ENCODE data around the gene IQGAP2.
"Not testable (repeated sequence)": the region's sequence is repeated elsewhere in the genome, so short reads cannot be mapped to it uniquely, and the experiment has no call there.

DNA sequence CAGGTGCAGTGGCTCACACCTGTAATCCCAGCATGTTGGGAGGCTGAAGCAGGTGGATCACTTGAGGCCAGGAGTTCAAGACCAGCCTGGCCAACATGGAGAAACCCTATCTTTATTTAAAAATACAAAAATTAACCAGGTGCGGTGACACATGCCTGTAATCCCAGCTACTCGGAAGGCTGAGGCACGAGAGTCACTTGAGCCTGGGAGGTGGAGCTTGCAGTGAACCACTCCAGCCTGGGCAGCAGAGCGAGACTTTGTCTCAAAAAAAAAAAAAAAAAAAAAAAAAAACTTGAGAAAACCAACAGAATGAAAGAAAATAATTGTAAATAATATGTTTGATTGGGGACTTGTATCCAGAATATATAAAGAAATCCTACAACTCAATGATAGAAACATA lies 277.7 kb downstream of the IQGAP2 start:
- TF ChIP-seq, protein P1, sequence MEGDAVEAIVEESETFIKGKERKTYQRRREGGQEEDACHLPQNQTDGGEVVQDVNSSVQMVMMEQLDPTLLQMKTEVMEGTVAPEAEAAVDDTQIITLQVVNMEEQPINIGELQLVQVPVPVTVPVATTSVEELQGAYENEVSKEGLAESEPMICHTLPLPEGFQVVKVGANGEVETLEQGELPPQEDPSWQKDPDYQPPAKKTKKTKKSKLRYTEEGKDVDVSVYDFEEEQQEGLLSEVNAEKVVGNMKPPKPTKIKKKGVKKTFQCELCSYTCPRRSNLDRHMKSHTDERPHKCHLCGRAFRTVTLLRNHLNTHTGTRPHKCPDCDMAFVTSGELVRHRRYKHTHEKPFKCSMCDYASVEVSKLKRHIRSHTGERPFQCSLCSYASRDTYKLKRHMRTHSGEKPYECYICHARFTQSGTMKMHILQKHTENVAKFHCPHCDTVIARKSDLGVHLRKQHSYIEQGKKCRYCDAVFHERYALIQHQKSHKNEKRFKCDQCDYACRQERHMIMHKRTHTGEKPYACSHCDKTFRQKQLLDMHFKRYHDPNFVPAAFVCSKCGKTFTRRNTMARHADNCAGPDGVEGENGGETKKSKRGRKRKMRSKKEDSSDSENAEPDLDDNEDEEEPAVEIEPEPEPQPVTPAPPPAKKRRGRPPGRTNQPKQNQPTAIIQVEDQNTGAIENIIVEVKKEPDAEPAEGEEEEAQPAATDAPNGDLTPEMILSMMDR (conservative IDR thresholded peaks at IDR 0.05; ENCODE audit: low read depth, low read length): not testable (repeated sequence)
- TF ChIP-seq EZH2 (IDR thresholded peaks at IDR 0.05; ENCODE audit: low read length, unreplicated experiment): not testable (repeated sequence)

Data from PC-3 (cell line).